H1 (cell line): ENCODE results near the gene CRABP1. TPM values are rescaled to one million over a fixed set of nuclear protein-coding genes. Genes with fewer than 3 reads are reported as not detected.

Experiments
- polyA plus RNA-seq, 7 experiments: library from polyadenylated mRNA; depleted of rRNA in 3 of 7; stranded (reverse) in 5 of 7; unstranded in 2 of 7; fragments of >200 nt in 5 of 7; fragments of 200-250 nt in 2 of 7; gene quantifications; 1 replicate in 5 of 7; 2 replicates in 1 of 7; 4 replicates in 1 of 7; pipeline versions ENCODE4 v1.2.1 to v1.2.3, GENCODE V29; 2011 to 2013; ENCODE audit warnings: missing spikeins in 2 of 7, mixed read lengths in 2 of 7
- small RNA-seq: library from polyadenylated mRNA; stranded (forward); fragments of <200 nt; extraction: miRNeasy Mini kit (QIAGEN cat#:217004); gene quantifications from one replicate; pipeline ENCODE3, GENCODE V24; 2013; ENCODE audit not compliant: insufficient read depth
- total RNA-seq: library from RNA; stranded (reverse); fragmentation: NEBNext Ultra II Directional; extraction: Animal tissue kit (Norgen Biotek cat#: 25700); gene quantifications from 2 replicates; pipeline ENCODE4 v1.2.1, GENCODE V29; 2021

Gene CRABP1
- total and polyA plus RNA-seq, 2 of the 8 experiments (the other 6 are each of a cell fraction or from before 2014, with no cell fraction given), result 385 to 655 TPM

Small RNA genes lying within 50 kb of the gene (small RNA-seq; reads per million reads assigned to genes)
- not detected for gene AC090607.5

Other genes starting within 250 kb of the CRABP1 start
- gene SH2D7, start 247.8 kb upstream of the CRABP1 start, total RNA-seq, result not detected in 2 replicates
- not detected in 2 replicates for gene SH2D7, start 247.8 kb upstream of the CRABP1 start, polyA plus RNA-seq (2011; rRNA removed)
- gene CIB2, start 208.9 kb upstream of the CRABP1 start, total RNA-seq, result 45.8 and 46.8 TPM in 2 replicates
- gene CIB2, start 208.9 kb upstream of the CRABP1 start, polyA plus RNA-seq (2011; rRNA removed), result 41.5 and 52.0 TPM in 2 replicates
- 36.8 and 41.5 TPM in 2 replicates for gene IDH3A, start 191.0 kb upstream of the CRABP1 start, total RNA-seq
- 15.1 and 23.4 TPM in 2 replicates for gene IDH3A, start 191.0 kb upstream of the CRABP1 start, polyA plus RNA-seq (2011; rRNA removed)
- gene ACSBG1, start 105.8 kb upstream of the CRABP1 start, total RNA-seq, result 6.1 and 7.1 TPM in 2 replicates
- 5.4 and 11.9 TPM in 2 replicates for gene ACSBG1, start 105.8 kb upstream of the CRABP1 start, polyA plus RNA-seq (2011; rRNA removed)
- gene DNAJA4, start 75.8 kb upstream of the CRABP1 start, total RNA-seq, result 2.5 and 3.6 TPM in 2 replicates
- gene DNAJA4, start 75.8 kb upstream of the CRABP1 start, polyA plus RNA-seq (2011; rRNA removed), result 5.1 and 6.2 TPM in 2 replicates
- gene SKIC8, start 40.7 kb upstream of the CRABP1 start, total RNA-seq, result 44.2 and 44.7 TPM in 2 replicates
- gene SKIC8, start 40.7 kb upstream of the CRABP1 start, polyA plus RNA-seq (2011; rRNA removed), result 42.3 and 77.7 TPM in 2 replicates
- gene IREB2, start 97.9 kb downstream of the CRABP1 start, total RNA-seq, result 99.7 and 103 TPM in 2 replicates
- 15.7 and 21.0 TPM in 2 replicates for gene IREB2, start 97.9 kb downstream of the CRABP1 start, polyA plus RNA-seq (2011; rRNA removed)
- gene HYKK, start 167.2 kb downstream of the CRABP1 start, total RNA-seq, result 3.1 and 3.7 TPM in 2 replicates
- 1.7 and 2.0 TPM in 2 replicates for gene HYKK, start 167.2 kb downstream of the CRABP1 start, polyA plus RNA-seq (2011; rRNA removed)
- 336 and 348 TPM in 2 replicates for gene PSMA4, start 200.1 kb downstream of the CRABP1 start, total RNA-seq
- 217 and 445 TPM in 2 replicates for gene PSMA4, start 200.1 kb downstream of the CRABP1 start, polyA plus RNA-seq (2011; rRNA removed)
- gene CHRNA5, start 225.2 kb downstream of the CRABP1 start, total RNA-seq, result 29.3 and 31.4 TPM in 2 replicates
- gene CHRNA5, start 225.2 kb downstream of the CRABP1 start, polyA plus RNA-seq (2011; rRNA removed), result 5.4 and 13.5 TPM in 2 replicates